Activated B cell treated with CpG ODN at 0.5 μM for 24 hours (primary cell): ENCODE results near the gene MAST2. TPM values are rescaled to one million over a fixed set of nuclear protein-coding genes. Genes with fewer than 3 reads are reported as not detected.
"Not testable (repeated sequence)": the region's sequence is repeated elsewhere in the genome, so short reads cannot be mapped to it uniquely, and the experiment has no call there.

Source experiments
- ATAC-seq: fragments of 200-7000 bp; cut with Tn5 transposase; one replicate; pipeline ENCODE4 v1.10.0; 2021; ENCODE audit warnings: low read depth, mild to moderate bottlenecking, moderate library complexity
- CTCF ChIA-PET: fragments of 350-600 bp; sonication (Branson Sonifier 250); formaldehyde crosslinking; loops from one replicate; lab custom pipeline; 2021; ENCODE audit warnings: antibody characterized with exemption; lab: Charles Lee
- POLR2A ChIA-PET: fragments of 350-600 bp; sonication (Branson Sonifier 250); formaldehyde crosslinking; loops from one replicate; lab custom pipeline; 2021; ENCODE audit warnings: antibody characterized with exemption; lab: Charles Lee
- DNase-seq: peaks from one replicate; pipeline ENCODE4 v3.0.0; 2022
- H3K27ac Mint-ChIP-seq: one replicate; pipeline ENCODE4 v1.8.0; 2020; ENCODE audit warnings: mixed read lengths
- H3K27me3 Mint-ChIP-seq: one replicate; pipeline ENCODE4 v1.8.0; 2021; ENCODE audit warnings: mixed read lengths
- H3K36me3 Mint-ChIP-seq: one replicate; pipeline ENCODE4 v1.8.0; 2021; ENCODE audit warnings: low read depth, mixed read lengths
- H3K4me1 Mint-ChIP-seq: one replicate; pipeline ENCODE4 v1.8.0; 2021; ENCODE audit warnings: mixed read lengths
- H3K4me3 Mint-ChIP-seq: one replicate; pipeline ENCODE4 v1.8.0; 2020; ENCODE audit warnings: mild to moderate bottlenecking, mixed read lengths
- H3K9me3 Mint-ChIP-seq: one replicate; pipeline ENCODE4 v1.8.0; 2020; ENCODE audit warnings: mixed read lengths
- intact Hi-C: fragments of 100-400 bp; cut with micrococcal nuclease; formaldehyde crosslinking; loops from one replicate; pipeline ENCODE4 v1.15.1; 2024
- total RNA-seq: library from RNA; stranded (reverse); gene quantifications from 2 replicates; pipeline ENCODE4 v1.2.3, GENCODE V29; 2022
- TF ChIP-seq, protein P1 (sequence below): fragments of 200-600 bp; IDR thresholded peaks from one replicate; pipeline ENCODE4 v1.8.0; 2022; ENCODE audit warnings: antibody characterized with exemption, mild to moderate bottlenecking

MAST2 gene
- total RNA-seq, 1 donor from 2014 or later = 20.9 TPM

DNA sequence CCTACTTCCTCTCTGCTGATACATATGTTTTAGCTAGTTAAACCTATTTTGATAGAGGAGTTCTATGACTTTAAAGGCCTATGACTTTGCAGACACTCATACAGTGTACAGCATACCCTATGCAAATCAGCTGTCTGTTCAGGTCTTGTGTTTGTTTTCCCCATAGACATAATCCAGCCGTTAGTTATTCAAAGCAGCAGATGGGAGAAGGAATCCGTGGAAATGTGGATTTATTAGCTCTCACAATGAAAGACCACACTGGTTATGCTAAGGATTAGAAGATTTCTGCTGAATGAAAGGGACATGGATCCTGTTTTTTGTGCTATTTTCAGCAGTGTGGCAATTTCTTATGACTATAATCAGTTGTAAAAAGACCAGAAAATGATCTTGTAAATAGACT, 59.8 kb downstream of the MAST2 start:
- Mint-ChIP-seq H3K9me3 (no peaks in the 10 kb centered on the region), H3K36me3 (no peaks in the 10 kb centered on the region), H3K27ac (no peak overlapping the region), H3K4me1 (peaks cover 5% of the 10 kb centered on the region), H3K27me3 (no peaks in the 10 kb centered on the region), H3K4me3 (no peak overlapping the region)
- no peak for ATAC-seq
- ChIA-PET CTCF (no interaction called here), POLR2A (no interaction called here)
- TF ChIP-seq, protein P1, sequence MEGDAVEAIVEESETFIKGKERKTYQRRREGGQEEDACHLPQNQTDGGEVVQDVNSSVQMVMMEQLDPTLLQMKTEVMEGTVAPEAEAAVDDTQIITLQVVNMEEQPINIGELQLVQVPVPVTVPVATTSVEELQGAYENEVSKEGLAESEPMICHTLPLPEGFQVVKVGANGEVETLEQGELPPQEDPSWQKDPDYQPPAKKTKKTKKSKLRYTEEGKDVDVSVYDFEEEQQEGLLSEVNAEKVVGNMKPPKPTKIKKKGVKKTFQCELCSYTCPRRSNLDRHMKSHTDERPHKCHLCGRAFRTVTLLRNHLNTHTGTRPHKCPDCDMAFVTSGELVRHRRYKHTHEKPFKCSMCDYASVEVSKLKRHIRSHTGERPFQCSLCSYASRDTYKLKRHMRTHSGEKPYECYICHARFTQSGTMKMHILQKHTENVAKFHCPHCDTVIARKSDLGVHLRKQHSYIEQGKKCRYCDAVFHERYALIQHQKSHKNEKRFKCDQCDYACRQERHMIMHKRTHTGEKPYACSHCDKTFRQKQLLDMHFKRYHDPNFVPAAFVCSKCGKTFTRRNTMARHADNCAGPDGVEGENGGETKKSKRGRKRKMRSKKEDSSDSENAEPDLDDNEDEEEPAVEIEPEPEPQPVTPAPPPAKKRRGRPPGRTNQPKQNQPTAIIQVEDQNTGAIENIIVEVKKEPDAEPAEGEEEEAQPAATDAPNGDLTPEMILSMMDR = no peak
- DNase-seq = no peak
- intact Hi-C loops = no loop called here

DNA sequence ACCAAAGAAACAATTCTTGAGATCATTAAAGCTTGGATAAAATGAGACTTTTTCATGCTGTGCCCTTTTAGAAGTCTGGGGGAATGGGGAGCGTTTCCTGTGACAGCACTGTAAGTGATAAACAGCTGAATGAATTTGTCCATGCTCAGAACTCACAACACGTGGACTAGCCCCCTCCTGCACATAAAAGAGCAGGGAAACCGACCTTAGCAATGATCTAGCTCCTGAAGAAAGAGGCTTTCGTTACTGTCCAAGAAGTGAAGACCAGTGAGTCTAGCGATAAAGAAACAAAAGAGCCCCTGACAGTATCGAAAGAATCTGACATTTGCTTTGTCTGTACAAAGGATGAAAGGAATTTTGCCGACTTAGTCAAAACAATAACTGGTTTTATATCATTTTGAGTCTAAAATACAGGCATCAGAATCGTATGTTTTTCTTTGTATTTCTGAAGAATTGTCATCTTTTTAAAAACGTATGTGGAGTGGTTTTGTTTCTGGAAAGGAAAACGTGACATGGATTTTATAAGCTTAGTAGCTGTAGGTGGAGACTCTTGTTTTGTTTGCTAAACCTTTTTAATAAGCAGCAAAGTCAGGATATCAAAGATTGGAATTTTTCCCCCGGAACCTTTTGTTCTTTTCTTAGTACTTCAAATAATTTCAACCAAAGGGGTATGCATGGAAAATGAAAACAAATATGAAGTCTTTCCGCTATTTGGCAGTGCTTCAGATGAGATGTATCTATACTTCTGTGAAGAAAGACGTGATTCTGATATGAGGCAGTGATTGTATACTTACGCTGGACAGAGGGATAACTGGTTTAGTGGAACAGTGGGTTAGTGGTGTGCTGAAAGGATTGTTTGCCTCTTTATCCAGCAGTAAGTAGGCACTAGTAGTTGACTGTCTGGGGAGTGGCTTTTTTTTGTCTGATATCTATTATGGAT, 61.0 kb downstream of the MAST2 start:
- DNase-seq = no peak
- TF ChIP-seq, protein P1 = no peak
- intact Hi-C loops = no loop called here
- Mint-ChIP-seq H3K4me3 (no peak overlapping the region), H3K36me3 (no peaks in the 10 kb centered on the region), H3K27ac (no peak overlapping the region), H3K27me3 (no peaks in the 10 kb centered on the region), H3K9me3 (no peaks in the 10 kb centered on the region), H3K4me1 (peaks cover 5% of the 10 kb centered on the region)
- no peak for ATAC-seq
- ChIA-PET POLR2A (no interaction called here), CTCF (no interaction called here)

DNA sequence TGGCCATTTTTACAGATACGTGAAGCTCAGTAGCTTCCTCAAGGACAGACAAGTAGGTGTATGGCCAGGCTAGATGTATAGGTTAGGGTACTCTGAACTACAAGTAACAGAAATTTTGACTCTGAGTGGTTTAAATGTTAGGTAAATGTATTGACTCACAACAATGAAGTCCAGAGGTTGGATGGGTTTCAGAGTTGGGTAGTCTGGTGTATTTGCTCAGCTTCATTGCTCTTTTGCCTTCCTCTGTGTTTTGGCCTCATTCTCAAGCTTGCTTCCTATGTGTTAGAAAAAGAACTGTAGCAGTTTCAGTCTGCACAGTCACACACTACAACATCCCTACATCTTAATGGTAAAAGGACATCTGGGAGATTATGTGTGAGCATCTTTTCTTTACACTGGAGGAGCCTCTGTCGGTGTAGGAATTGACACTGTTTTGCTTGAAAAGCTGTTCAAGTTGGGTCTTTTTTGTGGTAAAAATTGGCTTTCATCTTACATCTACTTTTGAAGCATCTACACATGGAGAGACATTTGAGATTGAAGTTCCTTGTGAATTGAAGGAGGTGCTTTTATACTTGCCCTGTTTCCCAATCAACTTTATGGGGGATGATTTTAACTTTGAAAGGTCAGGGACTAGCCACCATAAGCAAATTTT, 64.4 kb downstream of the MAST2 start:
- Mint-ChIP-seq H3K27me3 (peaks cover under 1% of the 10 kb centered on the region), H3K27ac (no peak overlapping the region), H3K36me3 (peaks cover 2% of the 10 kb centered on the region), H3K4me1 (peaks cover 4% of the 10 kb centered on the region), H3K9me3 (no peaks in the 10 kb centered on the region), H3K4me3 (no peak overlapping the region)
- TF ChIP-seq, protein P1 = no peak
- intact Hi-C loops = no loop called here
- ATAC-seq (no peak), DNase-seq (no peak)
- CTCF ChIA-PET = no interaction called here
- POLR2A ChIA-PET = no interaction called here

DNA sequence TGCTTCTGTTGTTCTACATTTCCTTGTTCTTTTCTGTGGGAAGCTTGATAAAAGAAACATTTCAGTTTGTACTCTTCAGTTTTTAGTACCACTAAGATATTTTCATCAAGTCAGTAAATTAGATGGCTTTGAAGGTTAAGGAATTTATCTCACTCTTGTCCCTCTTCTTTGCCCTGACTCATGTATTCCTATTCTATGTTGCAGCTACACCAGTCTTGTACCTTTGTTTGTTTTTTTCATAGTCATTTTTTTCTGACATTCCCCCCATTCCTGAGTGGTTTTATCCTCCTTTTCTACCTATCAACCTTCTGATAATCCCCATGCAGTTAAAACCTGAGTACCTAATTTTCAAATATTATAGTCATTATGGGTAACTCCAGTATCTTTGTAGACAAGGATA, 65.4 kb downstream of the MAST2 start:
- TF ChIP-seq, protein P1 = no peak
- CTCF ChIA-PET = no interaction called here
- H3K36me3 Mint-ChIP-seq = peaks cover 2% of the 10 kb centered on the region
- H3K4me1 Mint-ChIP-seq = no peaks in the 10 kb centered on the region
- no peak overlapping the region for H3K4me3 Mint-ChIP-seq
- peaks cover 2% of the 10 kb centered on the region for H3K27me3 Mint-ChIP-seq
- no peaks in the 10 kb centered on the region for H3K9me3 Mint-ChIP-seq
- DNase-seq = no peak
- no peak overlapping the region for H3K27ac Mint-ChIP-seq
- no peak for ATAC-seq
- intact Hi-C loops = no loop called here
- POLR2A ChIA-PET = no interaction called here

DNA sequence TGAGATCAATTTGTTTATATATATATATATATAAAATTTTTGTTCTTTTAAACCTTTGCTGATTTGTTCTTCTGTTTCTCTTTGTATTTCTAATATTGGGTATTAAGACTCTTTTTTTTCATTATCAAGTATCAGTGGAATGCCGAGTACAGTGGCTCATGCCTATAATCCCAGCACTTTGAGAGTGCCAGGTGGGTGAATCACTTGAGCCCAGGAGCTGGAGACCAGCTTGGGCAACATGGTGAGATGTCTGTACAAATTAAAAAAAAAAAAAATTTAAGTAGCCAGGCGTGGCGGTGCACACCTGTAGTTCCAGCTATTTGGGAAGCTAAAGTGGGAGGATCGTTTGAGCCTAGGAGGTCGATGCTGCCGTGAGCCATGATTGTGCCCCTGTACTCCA, 67.1 kb downstream of the MAST2 start:
- H3K36me3 Mint-ChIP-seq = peaks cover 2% of the 10 kb centered on the region
- DNase-seq = no peak
- no peaks in the 10 kb centered on the region for H3K4me1 Mint-ChIP-seq
- no peaks in the 10 kb centered on the region for H3K9me3 Mint-ChIP-seq
- ATAC-seq = no peak
- intact Hi-C loops = no loop called here
- no peak overlapping the region for H3K4me3 Mint-ChIP-seq
- no peak overlapping the region for H3K27ac Mint-ChIP-seq
- H3K27me3 Mint-ChIP-seq = peaks cover 2% of the 10 kb centered on the region
- POLR2A ChIA-PET = no interaction called here
- CTCF ChIA-PET = no interaction called here
- TF ChIP-seq, protein P1 = no peak

DNA sequence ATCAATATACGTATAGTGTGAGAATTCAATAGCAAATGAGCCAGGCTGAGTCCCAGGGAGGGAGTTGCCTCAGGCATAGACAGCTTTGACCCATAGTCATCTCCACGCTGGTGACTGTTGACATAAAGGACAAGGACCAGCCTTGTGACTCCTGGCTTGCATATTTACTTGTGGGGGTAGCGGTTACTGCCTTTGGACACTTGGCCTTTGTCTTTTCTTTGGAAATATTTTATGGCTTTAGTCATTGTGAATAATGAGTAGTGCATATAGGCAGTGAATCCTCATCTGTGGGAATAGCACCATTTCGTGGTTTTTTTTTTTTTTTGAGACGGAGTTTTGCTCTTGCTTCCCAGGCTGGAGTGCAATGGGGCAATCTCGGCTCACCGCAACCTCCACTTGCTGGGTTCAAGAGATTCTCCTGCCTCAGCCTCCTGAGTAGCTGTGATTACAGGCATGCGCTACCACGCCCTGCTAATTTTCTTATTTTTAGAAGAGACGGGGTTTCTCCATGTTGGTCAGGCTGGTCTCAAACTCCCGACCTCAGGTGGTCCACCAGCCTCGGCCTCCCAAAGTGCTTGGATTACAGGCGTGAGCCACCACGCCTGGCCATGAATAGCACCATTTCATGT, 68.9 kb downstream of the MAST2 start:
- H3K9me3 Mint-ChIP-seq, DNase-seq, CTCF ChIA-PET, H3K4me1 Mint-ChIP-seq, H3K4me3 Mint-ChIP-seq, intact Hi-C loops, POLR2A ChIA-PET, ATAC-seq, H3K36me3 Mint-ChIP-seq, H3K27me3 Mint-ChIP-seq, H3K27ac Mint-ChIP-seq: not testable (repeated sequence)
